SK-N-MC (cell line): ENCODE results near the gene JAG1.

Source experiments
- EZH2 ChIP-seq: fragments of 200-600 bp; sonication (generic); IDR thresholded peaks from one replicate; pipeline ENCODE4 v1.6.1; 2017; ENCODE audit warnings: antibody characterized with exemption
- FOXP2 ChIP-seq: optimal IDR thresholded peaks from 2 replicates; pipeline ENCODE3; 2011; ENCODE audit warnings: mild to moderate bottlenecking, moderate library complexity; ENCODE audit not compliant: insufficient read depth; ENCODE audit errors: extremely low read length, control extremely low read depth

GRCh38 chr20:10657453-10657852 lies 16.3 kb downstream of the JAG1 start:
- TF ChIP-seq EZH2: no peak
- TF ChIP-seq FOXP2: no peak
